GM12875 (cell line): Measurements from ENCODE around the gene GAS7.

Experiments
- H3K4me3 ChIP-seq: one replicate; pipeline ENCODE4 v1.5.1; 2011; ENCODE audit warnings: low read depth, low read length, control low read depth
- CTCF ChIP-seq: IDR thresholded peaks from 2 replicates; pipeline ENCODE4 v1.5.1; 2011; ENCODE audit warnings: low read depth, mild to moderate bottlenecking, control low read depth, inconsistent platforms, low read length, moderate library complexity, borderline replicate concordance; ENCODE audit not compliant: insufficient read depth

GAS7 gene

GRCh38 chr17:10183931-10184930, 14.2 kb downstream of the GAS7 start:
- no peak overlapping the region for H3K4me3 ChIP-seq
- TF ChIP-seq CTCF, result no peak

GRCh38 chr17:10182785-10183184, 15.6 kb downstream of the GAS7 start:
- TF ChIP-seq CTCF, result no peak

GRCh38 chr17:10178506-10178991, 19.9 kb downstream of the GAS7 start:
- no peak overlapping the region for H3K4me3 ChIP-seq

More at GRCh38 chr17:10182785-10183184, 15.6 kb downstream of the GAS7 start:
- H3K4me3 ChIP-seq, result no peak overlapping the region

GRCh38 chr17:10177913-10178505, 20.4 kb downstream of the GAS7 start:
- no peak overlapping the region for H3K4me3 ChIP-seq
- TF ChIP-seq CTCF, result no peak

More at GRCh38 chr17:10178506-10178991, 19.9 kb downstream of the GAS7 start:
- no peak for TF ChIP-seq CTCF

GRCh38 chr17:10177131-10177912, 21.1 kb downstream of the GAS7 start:
- no peak overlapping the region for H3K4me3 ChIP-seq
- TF ChIP-seq CTCF, result no peak

GRCh38 chr17:10173913-10174312, 24.5 kb downstream of the GAS7 start:
- H3K4me3 ChIP-seq, result no peak overlapping the region
- no peak for TF ChIP-seq CTCF
